GM19023 (cell line): Measurements from ENCODE around the gene STPG1.

ENCODE experiments used
- ATAC-seq: cut with Tn5 transposase; IDR thresholded peaks from one replicate; pipeline ENCODE4 v1.9.1; 2021; ENCODE audit warnings: mild to moderate bottlenecking, moderate library complexity; ENCODE audit not compliant: unreplicated experiment

Gene STPG1

DNA sequence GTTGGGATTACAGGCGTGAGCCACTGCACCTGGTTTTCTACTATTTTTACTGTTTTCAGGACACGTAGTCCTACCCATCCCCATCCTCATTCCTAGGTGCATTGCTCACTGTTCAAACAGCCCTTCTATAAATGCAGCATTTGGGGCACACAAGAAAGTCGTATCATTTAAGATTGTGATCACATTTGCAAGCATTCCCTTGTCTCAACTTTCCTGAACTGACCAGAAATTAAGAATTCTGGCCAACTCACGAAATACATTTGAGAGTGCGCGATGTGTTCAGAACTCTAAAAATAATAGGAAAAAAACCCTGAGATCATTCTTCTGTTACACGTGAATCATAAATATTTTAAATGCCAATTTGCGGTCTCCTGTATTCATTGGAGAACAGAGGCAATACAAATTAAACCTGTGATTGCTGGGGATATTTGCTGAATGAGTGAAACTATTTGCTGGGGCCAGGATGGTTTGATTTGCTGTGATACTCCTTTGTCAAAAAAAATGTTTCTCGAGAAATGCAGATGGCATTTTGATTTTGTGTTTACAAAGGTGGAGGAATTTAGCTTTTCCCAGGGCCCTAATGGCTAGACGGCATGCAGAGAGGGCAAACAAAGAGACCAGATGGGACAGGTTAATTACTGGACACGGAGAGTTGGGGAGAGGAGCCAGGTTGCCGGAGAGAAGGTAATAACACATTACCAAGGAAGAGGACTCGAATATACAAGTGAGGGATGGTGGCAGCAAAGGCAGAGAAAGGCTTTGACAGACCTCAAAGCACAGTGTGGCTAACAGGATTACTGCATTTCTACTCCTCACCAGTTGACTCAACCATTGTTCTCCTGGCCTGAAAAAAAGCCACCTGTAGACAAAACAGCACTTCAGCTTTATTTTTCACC, 38.4 kb downstream of the STPG1 start:
- ATAC-seq: no peak

DNA sequence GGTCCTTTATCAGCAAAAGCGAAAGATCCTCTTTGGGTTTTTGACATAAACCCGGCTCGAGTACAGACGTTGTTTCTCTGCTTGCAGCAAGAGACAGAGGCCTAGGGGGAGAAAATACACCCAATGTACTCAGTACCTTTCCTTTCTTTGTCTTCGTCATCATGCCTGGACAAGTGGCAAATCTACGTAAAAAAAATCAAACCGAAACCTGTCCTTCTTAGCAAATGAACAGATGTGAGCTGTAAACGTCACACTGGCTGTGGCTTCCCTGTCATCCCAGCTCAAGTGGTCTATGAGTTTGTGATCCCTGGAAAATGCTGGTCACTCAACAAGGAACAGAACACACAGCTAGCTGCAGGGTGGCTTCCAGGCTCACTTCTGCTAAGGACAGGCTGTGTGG, 39.9 kb downstream of the STPG1 start:
- ATAC-seq: no peak

DNA sequence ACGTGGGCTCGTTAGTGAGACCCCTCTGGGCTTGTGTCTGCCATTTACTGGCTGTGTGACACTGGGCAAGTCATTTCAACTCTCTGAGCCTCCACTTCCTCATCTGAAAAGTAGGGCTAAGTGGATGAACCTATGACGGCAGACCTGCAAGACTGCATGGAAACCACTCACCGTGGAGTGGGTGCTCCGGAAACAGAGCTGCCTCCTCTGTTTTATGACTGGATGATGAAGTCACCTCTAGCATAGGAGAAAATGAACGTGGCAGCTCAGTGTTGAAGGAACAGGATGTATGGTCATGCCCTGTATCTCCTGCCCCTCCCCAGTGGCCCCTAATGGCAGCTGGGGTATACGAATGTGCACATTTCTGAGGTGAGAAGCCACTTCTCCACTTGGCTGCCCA, 40.5 kb downstream of the STPG1 start:
- ATAC-seq: no peak

GRCh38 chr1:24369801-24370200, 43.8 kb downstream of the STPG1 start:
- no peak for ATAC-seq

GRCh38 chr1:24369199-24369598, 44.4 kb downstream of the STPG1 start:
- ATAC-seq: no peak

GRCh38 chr1:24366707-24367106, 46.9 kb downstream of the STPG1 start:
- ATAC-seq: no peak

- no peak for ATAC-seq
These were observed 48.5 kb downstream of the STPG1 start for GRCh38 chr1:24364975-24365678.

- no peak for ATAC-seq
These were observed 49.0 kb downstream of the STPG1 start for GRCh38 chr1:24364605-24364974.

DNA sequence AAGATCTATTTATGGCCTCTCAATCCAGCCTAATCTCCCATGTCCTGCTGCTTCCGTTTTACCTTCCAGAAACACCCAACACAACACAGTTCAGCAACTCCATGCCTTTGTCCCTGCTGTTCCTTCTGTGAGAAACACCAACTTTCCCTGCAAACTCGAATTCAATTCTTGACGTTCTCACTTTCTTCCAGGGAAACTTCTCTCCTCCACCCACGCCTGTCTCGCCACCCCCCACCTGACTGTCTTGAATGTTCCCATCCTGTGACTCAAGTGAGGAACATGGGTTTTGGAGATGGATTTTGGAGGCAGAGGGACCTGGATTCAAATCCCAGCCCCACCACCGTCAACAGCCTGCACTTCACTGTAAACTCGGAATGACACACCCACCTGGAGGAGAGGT, 49.6 kb downstream of the STPG1 start:
- no peak for ATAC-seq

DNA sequence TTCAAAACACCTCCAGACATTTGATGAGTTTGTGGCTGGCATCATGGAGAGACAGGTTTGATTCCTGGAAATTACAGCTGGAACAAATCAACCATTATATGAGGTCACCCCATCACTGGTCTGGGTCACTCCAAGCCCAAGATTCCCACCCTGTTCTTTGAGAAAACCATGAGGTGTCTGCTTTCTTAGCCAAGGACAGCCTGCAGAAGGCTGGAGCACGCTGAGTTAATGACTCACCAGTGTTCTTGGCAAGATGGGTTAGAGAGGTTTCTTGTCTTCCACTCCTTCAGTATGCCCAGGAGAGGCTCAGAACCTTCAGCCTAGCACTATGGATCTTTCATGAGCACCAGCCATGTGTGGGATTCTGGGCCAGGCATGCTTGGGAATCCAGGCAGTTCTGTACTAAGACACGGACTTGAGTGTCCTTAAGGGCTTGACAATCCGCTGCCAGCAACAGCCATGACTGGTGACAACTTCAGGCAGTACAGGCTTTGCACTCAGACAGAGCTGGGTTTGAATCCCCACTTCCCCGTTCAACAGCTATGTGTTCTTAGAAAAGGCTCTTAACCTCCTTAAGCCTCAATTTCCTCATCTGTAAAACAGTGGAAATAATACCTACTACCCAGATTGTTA, 50.5 kb downstream of the STPG1 start:
- ATAC-seq: no peak

- ATAC-seq: no peak
These were observed 51.2 kb downstream of the STPG1 start for GRCh38 chr1:24362396-24362795.

GRCh38 chr1:24361811-24362210, 51.8 kb downstream of the STPG1 start:
- ATAC-seq: no peak

DNA sequence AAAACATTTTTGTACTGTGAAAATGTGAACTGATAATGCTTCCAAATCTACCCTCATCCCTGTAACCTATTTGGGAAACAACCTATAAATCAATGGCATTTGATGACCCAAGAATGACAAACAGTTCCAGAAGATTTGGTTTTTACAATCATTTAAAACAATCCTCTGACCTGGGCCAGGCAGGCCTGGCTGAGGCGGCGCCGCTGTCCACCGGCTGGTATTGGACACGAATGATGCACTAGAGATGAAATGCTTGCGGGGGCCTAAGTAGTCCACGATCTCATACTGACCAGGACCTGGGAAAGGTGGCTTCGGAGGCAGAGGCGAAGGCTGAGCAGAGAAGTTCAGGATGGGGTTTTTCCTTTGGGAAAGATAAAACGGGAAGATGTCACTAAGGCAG, 52.9 kb downstream of the STPG1 start:
- no peak for ATAC-seq

DNA sequence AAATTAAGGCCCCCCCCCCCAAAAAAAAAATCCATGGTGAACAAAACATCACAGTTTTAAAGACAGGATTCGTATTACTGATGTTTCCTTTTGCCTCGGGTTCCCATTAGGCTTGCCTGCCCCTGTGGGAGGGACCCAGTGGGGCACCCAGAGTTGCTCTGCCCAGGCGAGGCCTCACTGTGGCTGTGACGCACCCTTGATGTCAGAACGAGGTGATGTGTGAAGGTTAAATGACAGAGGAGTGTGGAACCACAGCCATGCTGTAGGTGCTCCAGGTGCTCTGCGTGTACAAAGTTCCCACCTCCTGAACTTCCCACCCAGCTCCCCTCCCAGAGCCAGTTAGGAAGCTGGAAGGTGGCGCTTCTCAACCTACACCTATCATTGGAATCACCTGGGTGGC, 56.5 kb downstream of the STPG1 start:
- no peak for ATAC-seq

DNA sequence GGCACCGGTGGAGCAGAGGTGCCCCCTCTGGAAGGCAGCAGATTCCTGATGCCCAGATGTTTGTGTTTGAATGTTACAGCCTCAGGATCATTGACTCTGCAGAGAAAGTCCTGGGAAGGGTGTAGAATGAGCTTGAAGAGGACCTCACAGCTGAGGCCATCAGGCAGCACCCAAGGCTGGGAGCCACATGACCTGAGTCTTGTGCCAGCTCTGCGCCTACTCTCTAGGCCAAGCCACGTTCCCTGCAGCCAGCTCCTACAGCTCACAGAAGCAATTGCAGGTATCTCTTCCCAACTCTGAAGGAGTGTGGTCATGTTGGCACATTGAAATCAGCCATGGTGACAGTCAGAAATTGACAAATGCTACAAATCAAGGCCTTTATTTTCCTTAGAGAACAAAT, 58.1 kb downstream of the STPG1 start:
- ATAC-seq: no peak

GRCh38 chr1:24353292-24353891, 60.2 kb downstream of the STPG1 start:
- no peak for ATAC-seq

DNA sequence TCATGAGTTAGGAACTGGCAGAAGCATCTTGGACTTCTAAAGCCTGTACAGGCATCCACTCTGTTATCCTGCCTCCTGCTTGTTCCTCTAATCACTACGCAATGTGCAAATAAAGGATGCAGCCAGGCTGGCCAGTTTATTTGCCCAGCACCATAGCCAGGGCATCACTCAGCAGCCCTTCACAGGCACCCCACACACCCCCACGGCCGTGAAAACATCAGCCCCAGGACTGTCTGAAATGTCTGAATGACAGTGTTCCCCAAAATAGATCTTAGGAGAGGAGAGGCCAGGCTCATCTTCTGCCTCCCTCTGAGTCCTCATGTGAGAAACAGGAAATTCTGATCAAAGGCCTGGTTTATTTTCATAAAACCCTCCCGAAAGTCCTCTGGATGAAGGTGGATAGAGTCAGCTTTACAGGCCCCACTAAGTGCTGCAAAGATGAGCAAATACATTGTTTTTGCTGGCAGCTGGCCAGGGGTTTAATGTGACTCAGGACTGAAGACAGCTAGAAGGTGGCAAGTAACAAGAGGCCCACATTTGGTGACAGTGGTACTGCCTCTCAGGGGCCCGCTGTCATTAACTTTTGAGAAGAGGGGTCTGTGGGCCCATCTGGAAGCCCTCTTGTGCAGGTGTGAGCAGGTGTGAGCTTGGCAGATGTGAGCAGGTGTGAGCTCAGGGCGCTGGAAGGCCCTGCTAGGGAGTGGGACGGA, 61.5 kb downstream of the STPG1 start:
- no peak for ATAC-seq

DNA sequence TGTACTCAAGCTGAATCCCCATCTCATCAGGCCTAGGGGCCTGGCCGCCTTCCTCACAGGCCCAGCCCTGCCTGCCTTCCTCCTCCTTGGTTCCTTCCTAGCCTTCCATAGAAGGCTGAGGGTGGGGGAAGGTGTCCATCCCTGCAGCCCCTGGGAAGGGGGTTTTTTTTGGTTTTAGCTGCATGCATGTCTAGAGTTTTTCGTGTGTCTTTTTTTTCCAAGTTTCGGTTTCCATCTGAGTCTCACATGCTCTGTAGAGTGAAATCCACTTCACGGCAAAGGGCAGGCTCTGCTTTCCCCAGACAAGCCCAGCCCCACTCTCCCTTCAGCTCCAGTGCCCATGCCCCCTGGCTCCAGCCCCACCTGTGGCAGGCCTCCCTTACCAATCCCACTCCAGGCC, 62.3 kb downstream of the STPG1 start:
- no peak for ATAC-seq

DNA sequence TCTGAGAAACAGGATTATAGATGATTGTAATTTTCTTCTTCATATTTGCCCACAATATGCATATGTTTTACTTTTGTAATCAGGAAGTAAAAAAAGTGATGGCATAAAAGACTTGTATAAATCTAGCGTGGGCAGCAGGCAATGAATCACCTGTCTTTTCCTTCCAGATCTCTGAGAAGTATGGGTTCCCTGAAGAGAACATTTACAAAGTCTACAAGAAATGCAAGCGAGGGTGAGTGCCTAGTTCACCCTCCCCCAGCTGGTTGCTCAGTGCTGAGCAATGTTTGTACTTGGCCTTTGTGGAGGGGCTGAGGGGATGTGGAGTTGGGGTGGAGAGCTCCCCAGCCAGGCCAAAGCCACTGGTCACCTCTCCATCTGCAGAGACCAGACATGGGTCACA, 63.7 kb downstream of the STPG1 start:
- ATAC-seq: no peak

DNA sequence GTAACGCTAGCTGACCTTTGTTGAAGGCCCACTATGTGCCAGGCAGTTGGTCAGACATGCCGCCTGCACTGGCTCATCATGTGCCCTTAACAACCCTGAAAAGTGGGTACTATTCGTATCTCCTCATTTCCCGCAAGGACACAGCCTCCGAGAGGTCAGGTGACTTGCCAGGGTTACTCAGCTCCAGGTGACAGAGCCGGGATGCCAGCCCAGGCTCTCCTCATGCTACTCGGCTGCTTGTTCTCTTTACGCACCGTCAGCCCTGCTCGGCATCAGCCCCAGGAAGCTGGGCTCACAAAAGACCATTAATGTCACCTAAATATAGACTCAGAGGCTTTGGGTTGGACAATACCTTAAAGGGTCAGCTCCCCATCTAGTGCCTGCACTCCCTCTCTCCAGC, 65.4 kb downstream of the STPG1 start:
- no peak for ATAC-seq
